A673 (cell line): Measurements from ENCODE around the gene IGF2. TPM values are rescaled to one million over a fixed set of nuclear protein-coding genes. Genes with fewer than 3 reads are reported as not detected.

Experiments used
- BruUV-seq: library from RNA; stranded (reverse); fragments of 400-500 nt; replicated peaks from 2 replicates; lab custom pipeline; 2021; lab: Mats Ljungman, UMichigan
- CTCF ChIA-PET: fragments of 300-600 bp; sonication (Branson Sonifier 250); formaldehyde crosslinking; loops from one replicate; lab custom pipeline; 2022; ENCODE audit warnings: antibody characterized with exemption; lab: Charles Lee
- POLR2A ChIA-PET: fragments of 300-600 bp; sonication (Branson Sonifier 250); formaldehyde crosslinking; loops from one replicate; lab custom pipeline; 2022; ENCODE audit warnings: antibody characterized with exemption; ENCODE audit not compliant: low non-redundant PET; lab: Charles Lee
- DNase-seq: peaks from one replicate; pipeline ENCODE4 v3.0.0-alpha.2; 2015; ENCODE audit warnings: low spot score
- H3K27ac ChIP-seq: fragments of 200-600 bp; sonication (generic); 2 replicates; pipeline ENCODE4 v1.5.1; 2016; ENCODE audit warnings: mixed run types, low read depth, mild to moderate bottlenecking, mixed read lengths, antibody characterized with exemption, low read length; ENCODE audit not compliant: poor library complexity, severe bottlenecking
- H3K27me3 ChIP-seq: fragments of 200-600 bp; sonication (generic); replicated peaks from 2 replicates; pipeline ENCODE4 v1.6.1; 2017; ENCODE audit warnings: mixed run types, low read depth, mild to moderate bottlenecking, mixed read lengths, antibody characterized with exemption, low read length; ENCODE audit not compliant: insufficient read depth, poor library complexity
- H3K36me3 ChIP-seq: fragments of 200-600 bp; sonication (generic); 2 replicates; pipeline ENCODE4 v1.6.1; 2016; ENCODE audit warnings: mixed run types, mild to moderate bottlenecking, mixed read lengths, antibody characterized with exemption, low read length; ENCODE audit not compliant: insufficient read depth, poor library complexity, severe bottlenecking
- H3K4me1 ChIP-seq: fragments of 200-600 bp; sonication (generic); 2 replicates; pipeline ENCODE4 v1.6.1; 2017; ENCODE audit warnings: mixed run types, mild to moderate bottlenecking, mixed read lengths, antibody characterized with exemption, low read length; ENCODE audit not compliant: insufficient read depth, poor library complexity, severe bottlenecking
- H3K4me3 ChIP-seq: fragments of 200-600 bp; sonication (generic); 2 replicates; pipeline ENCODE4 v1.5.1; 2016; ENCODE audit warnings: low read depth, mixed run types, mild to moderate bottlenecking, mixed read lengths, low read length; ENCODE audit not compliant: poor library complexity, severe bottlenecking
- H3K9me3 ChIP-seq: fragments of 200-600 bp; sonication (generic); 2 replicates; pipeline ENCODE4 v1.6.1; 2016; ENCODE audit warnings: mixed run types, low read depth, mild to moderate bottlenecking, mixed read lengths, antibody characterized with exemption, low read length; ENCODE audit not compliant: poor library complexity, severe bottlenecking
- CTCF ChIP-seq: fragments of 300-800, 200-600 bp; sonication (generic); conservative IDR thresholded peaks from 2 replicates; pipeline ENCODE4 v1.5.1; 2017; ENCODE audit warnings: low read depth, mild to moderate bottlenecking, antibody characterized with exemption, low read length, moderate library complexity, mixed read lengths
- EZH2 ChIP-seq: fragments of 200-600 bp; sonication (generic); IDR thresholded peaks from 2 replicates; pipeline ENCODE4 v1.6.1; 2017; ENCODE audit warnings: borderline replicate concordance, low read depth, mild to moderate bottlenecking, mixed read lengths, antibody characterized with exemption, low read length; ENCODE audit not compliant: poor library complexity, severe bottlenecking
- intact Hi-C: fragments of 100-400 bp; cut with micrococcal nuclease; formaldehyde crosslinking; loops from one replicate; pipeline ENCODE4 v1.10.0; 2022; ENCODE audit not compliant: unreplicated experiment
- total RNA-seq: library from RNA; stranded (reverse); gene quantifications from 2 replicates; pipeline ENCODE4 v1.2.3, GENCODE V29; 2021

IGF2 gene
- total RNA-seq, 1 experiment from 2014 or later, result 0.17 TPM

GRCh38 chr11:2137202-2138067 is 1.8 kb downstream of the IGF2 start:
- no peak for DNase-seq
- no peaks in the 10 kb centered on the region for H3K4me1 ChIP-seq
- no peaks in the 10 kb centered on the region for H3K36me3 ChIP-seq
- intact Hi-C loops, result no loop called here
- no peak overlapping the region for H3K27ac ChIP-seq
- H3K9me3 ChIP-seq, result no peaks in the 10 kb centered on the region
- POLR2A ChIA-PET, result no interaction called here
- no TSS peak for BruUV-seq
- H3K4me3 ChIP-seq, result no peak overlapping the region
- peaks cover 58% of the 10 kb centered on the region for H3K27me3 ChIP-seq
- CTCF ChIA-PET, result no interaction called here
- no peak for TF ChIP-seq CTCF
- peak; percentile 14 for TF ChIP-seq EZH2

GRCh38 chr11:2136952-2137201 is 2.3 kb downstream of the IGF2 start:
- CTCF ChIA-PET, result no interaction called here
- TF ChIP-seq EZH2, result no peak
- no peak for TF ChIP-seq CTCF
- intact Hi-C loops, result no loop called here
- Histone ChIP-seq H3K36me3 (no peaks in the 10 kb centered on the region), H3K27ac (no peak overlapping the region), H3K9me3 (no peaks in the 10 kb centered on the region), H3K4me3 (no peak overlapping the region), H3K4me1 (no peaks in the 10 kb centered on the region), H3K27me3 (peaks cover 52% of the 10 kb centered on the region)
- POLR2A ChIA-PET, result no interaction called here
- no peak for DNase-seq
- no TSS peak for BruUV-seq

- Histone ChIP-seq H3K27ac (no peak overlapping the region), H3K27me3 (peaks cover 47% of the 10 kb centered on the region), H3K36me3 (no peaks in the 10 kb centered on the region), H3K9me3 (no peaks in the 10 kb centered on the region), H3K4me1 (no peaks in the 10 kb centered on the region), H3K4me3 (no peak overlapping the region)
- intact Hi-C loops, result no loop called here
- ChIA-PET CTCF (no interaction called here), POLR2A (no interaction called here)
- no TSS peak for BruUV-seq
- TF ChIP-seq CTCF, result no peak
- TF ChIP-seq EZH2, result no peak
- DNase-seq, result no peak
Measured at GRCh38 chr11:2136209-2136951, 2.8 kb downstream of the IGF2 start.
